IMR-90 (cell line): ENCODE results near the gene FAF1. TPM values are rescaled to one million over a fixed set of nuclear protein-coding genes. Genes with fewer than 3 reads are reported as not detected.

Source experiments
- ATAC-seq: fragments of 200-7000 bp; cut with Tn5 transposase; 2 replicates; pipeline ENCODE4 v1.9.1; 2020; ENCODE audit warnings: low read depth, mild to moderate bottlenecking, moderate library complexity
- BruUV-seq: library from RNA; stranded (reverse); fragments of 400-500 nt; replicated peaks from 2 replicates; lab custom pipeline; 2021; lab: Mats Ljungman, UMichigan
- CTCF ChIA-PET: fragments of 300-600 bp; formaldehyde crosslinking; extraction: SDS; loops from one replicate; lab custom pipeline; 2021; ENCODE audit warnings: antibody characterized with exemption; lab: Yijun Ruan, JAX
- POLR2A ChIA-PET: fragments of 300-600 bp; sonication (Branson Sonifier 250); formaldehyde crosslinking; loops from one replicate; lab custom pipeline; 2022; ENCODE audit warnings: antibody characterized with exemption; ENCODE audit not compliant: unreplicated experiment; lab: Charles Lee
- DNase-seq: peaks from one replicate; pipeline ENCODE4 v3.0.0; 2013
- H2AFZ ChIP-seq: replicated peaks from 2 replicates; pipeline ENCODE3; 2013; ENCODE audit warnings: low read length, mild to moderate bottlenecking; ENCODE audit not compliant: poor library complexity
- H2AK5ac ChIP-seq: 2 replicates; pipeline ENCODE4 v1.6.1; 2013; ENCODE audit warnings: low read depth, low read length, inconsistent platforms
- H2AK9ac ChIP-seq: replicated peaks from 2 replicates; pipeline ENCODE3; 2013; ENCODE audit warnings: mild to moderate bottlenecking, low read depth, low read length, moderate library complexity; ENCODE audit not compliant: poor library complexity
- H2BK120ac ChIP-seq: 2 replicates; pipeline ENCODE4 v1.6.1; 2013; ENCODE audit warnings: low read depth, low read length, inconsistent platforms
- H2BK15ac ChIP-seq: 3 replicates; pipeline ENCODE4 v1.6.1; 2013; ENCODE audit warnings: low read depth, low read length, inconsistent platforms
- H2BK20ac ChIP-seq: 2 replicates; pipeline ENCODE4 v1.6.1; 2013; ENCODE audit warnings: low read depth, mild to moderate bottlenecking, inconsistent platforms, low read length, moderate library complexity
- H2BK5ac ChIP-seq: 2 replicates; pipeline ENCODE4 v1.6.1; 2013; ENCODE audit warnings: mild to moderate bottlenecking, low read depth, low read length, inconsistent platforms; ENCODE audit not compliant: poor library complexity, severe bottlenecking
- H3K14ac ChIP-seq: replicated peaks from 2 replicates; pipeline ENCODE4 v1.6.1; 2013; ENCODE audit warnings: low read depth, low read length, inconsistent platforms
- H3K18ac ChIP-seq: 2 replicates; pipeline ENCODE4 v1.6.1; 2013; ENCODE audit warnings: low read depth, low read length, control low read depth
- H3K23ac ChIP-seq: 2 replicates; pipeline ENCODE4 v1.6.1; 2013; ENCODE audit warnings: low read depth, low read length, inconsistent platforms
- H3K27ac ChIP-seq: 2 replicates; pipeline ENCODE4 v1.5.1; 2013; ENCODE audit warnings: mild to moderate bottlenecking, control low read depth, low read length; ENCODE audit not compliant: insufficient read depth
- H3K27me3 ChIP-seq: 2 replicates; pipeline ENCODE4 v1.6.1; 2013; ENCODE audit warnings: low read length; ENCODE audit not compliant: control insufficient read depth, insufficient read depth
- H3K36me3 ChIP-seq: 2 replicates; pipeline ENCODE4 v1.6.1; 2013; ENCODE audit warnings: low read length, mixed read lengths; ENCODE audit not compliant: control insufficient read depth, insufficient read depth
- H3K4ac ChIP-seq: 2 replicates; pipeline ENCODE4 v1.6.1; 2013; ENCODE audit warnings: low read depth, low read length, inconsistent platforms
- H3K4me1 ChIP-seq: 2 replicates; pipeline ENCODE4 v1.6.1; 2013; ENCODE audit warnings: low read length, mixed read lengths; ENCODE audit not compliant: control insufficient read depth, insufficient read depth
- H3K4me2 ChIP-seq: 2 replicates; pipeline ENCODE4 v1.6.1; 2013; ENCODE audit warnings: low read depth, mild to moderate bottlenecking, control low read depth, low read length, moderate library complexity
- H3K4me3 ChIP-seq: 2 replicates; pipeline ENCODE4 v1.5.1; 2013; ENCODE audit warnings: low read depth, mild to moderate bottlenecking, control low read depth, low read length, moderate library complexity; ENCODE audit not compliant: insufficient read depth
- H3K56ac ChIP-seq: 2 replicates; pipeline ENCODE4 v1.6.1; 2013; ENCODE audit warnings: low read length, inconsistent platforms; ENCODE audit not compliant: insufficient read depth; ENCODE audit errors: extremely low read depth
- H3K79me1 ChIP-seq, 2 experiments: 2 replicates each; pipeline ENCODE4 v1.6.1; 2013; ENCODE audit warnings: low read length in 2 of 2, inconsistent platforms in 1 of 2, low read depth in 1 of 2
- H3K9ac ChIP-seq: 2 replicates; pipeline ENCODE4 v1.6.1; 2013; ENCODE audit warnings: low read depth, low read length, control low read depth
- H3K9me1 ChIP-seq: 2 replicates; pipeline ENCODE4 v1.6.1; 2013; ENCODE audit warnings: low read length, inconsistent platforms; ENCODE audit not compliant: insufficient read depth
- H3K9me3 ChIP-seq: 2 replicates; pipeline ENCODE4 v1.6.1; 2013; ENCODE audit warnings: low read length; ENCODE audit not compliant: control insufficient read depth, insufficient read depth
- H4K20me1 ChIP-seq: 2 replicates; pipeline ENCODE4 v1.6.1; 2013; ENCODE audit warnings: low read length, inconsistent platforms; ENCODE audit not compliant: insufficient read depth
- H4K5ac ChIP-seq: 2 replicates; pipeline ENCODE4 v1.6.1; 2013; ENCODE audit warnings: mild to moderate bottlenecking, low read depth, low read length, control low read depth
- H4K8ac ChIP-seq, 2 experiments: 2 replicates each; pipeline ENCODE4 v1.6.1; 2013; ENCODE audit warnings: low read depth in 2 of 2, low read length in 2 of 2, control low read depth in 1 of 2, inconsistent platforms in 1 of 2
- H4K91ac ChIP-seq: 2 replicates; pipeline ENCODE4 v1.6.1; 2013; ENCODE audit warnings: low read depth, low read length, inconsistent platforms; ENCODE audit not compliant: insufficient read depth
- BHLHE40 ChIP-seq: fragments of 150-350 bp; IDR thresholded peaks from 2 replicates; pipeline ENCODE4 v1.6.1; 2016; ENCODE audit warnings: mild to moderate bottlenecking, low read depth, low read length
- CEBPB ChIP-seq: IDR thresholded peaks from 2 replicates; pipeline ENCODE4 v1.6.1; 2012; ENCODE audit warnings: low read depth, low read length, improper control_type of control experiment
- CHD1 ChIP-seq: IDR thresholded peaks from 2 replicates; pipeline ENCODE4 v1.6.1; 2012; ENCODE audit warnings: low read depth, low read length, improper control_type of control experiment
- FOS ChIP-seq: fragments of 150-350 bp; IDR thresholded peaks from 2 replicates; pipeline ENCODE4 v1.6.1; 2016; ENCODE audit warnings: low read depth, low read length
- MAFK ChIP-seq: IDR thresholded peaks from 2 replicates; pipeline ENCODE4 v1.6.1; 2012; ENCODE audit warnings: low read depth, low read length, improper control_type of control experiment
- MAZ ChIP-seq: IDR thresholded peaks from 2 replicates; pipeline ENCODE4 v1.6.1; 2012; ENCODE audit warnings: low read depth, mild to moderate bottlenecking, low read length, improper control_type of control experiment, moderate library complexity, borderline replicate concordance
- MXI1 ChIP-seq: IDR thresholded peaks from 2 replicates; pipeline ENCODE4 v1.6.1; 2012; ENCODE audit warnings: low read depth, mild to moderate bottlenecking, low read length, moderate library complexity, borderline replicate concordance
- NFE2L2 ChIP-seq: fragments of 150-350 bp; IDR thresholded peaks from 2 replicates; pipeline ENCODE4 v1.6.1; 2016; ENCODE audit warnings: low read depth, mild to moderate bottlenecking, low read length
- POLR2A ChIP-seq: IDR thresholded peaks from 2 replicates; pipeline ENCODE4 v1.6.1; 2012; ENCODE audit warnings: mild to moderate bottlenecking, low read depth, low read length
- RAD21 ChIP-seq: IDR thresholded peaks from 2 replicates; pipeline ENCODE4 v1.6.1; 2012; ENCODE audit warnings: low read length, improper control_type of control experiment
- RCOR1 ChIP-seq: IDR thresholded peaks from 2 replicates; pipeline ENCODE4 v1.6.1; 2012; ENCODE audit warnings: mild to moderate bottlenecking, low read length, improper control_type of control experiment; ENCODE audit not compliant: insufficient replicate concordance
- RFX5 ChIP-seq: IDR thresholded peaks from 2 replicates; pipeline ENCODE4 v1.8.0; 2012; ENCODE audit warnings: low read depth, mild to moderate bottlenecking, low read length, moderate library complexity
- SMC3 ChIP-seq: fragments of 150-350 bp; IDR thresholded peaks from 2 replicates; pipeline ENCODE4 v1.6.1; 2016; ENCODE audit warnings: low read depth, mild to moderate bottlenecking, antibody characterized with exemption, low read length, moderate library complexity
- USF2 ChIP-seq: fragments of 150-350 bp; IDR thresholded peaks from 2 replicates; pipeline ENCODE4 v1.6.1; 2017; ENCODE audit warnings: mild to moderate bottlenecking, antibody characterized with exemption, low read length, low read depth
- WGBS, 2 experiments: methylation state at CpG; one replicate each; pipeline versions ENCODE4 v1.1.5 to v1.1.7; 2013; ENCODE audit warnings: missing lambda C conversion rate in 2 of 2; ENCODE audit not compliant: insufficient read length in 1 of 2; ENCODE audit errors: extremely low coverage in 2 of 2; 5-methylcytosine and 5-hydroxymethylcytosine counted together
- dilution Hi-C: fragments of 300-500 bp; cut with HindIII; formaldehyde crosslinking; loops from one replicate; pipeline ENCODE4 v1.14.3; 2018; ENCODE audit warnings: low sequenced_read_pairs; ENCODE audit not compliant: unreplicated experiment
- in situ Hi-C: fragments of 300-500 bp; cut with MboI; formaldehyde crosslinking; loops from 3 replicates; pipeline ENCODE4 v1.14.3; 2019; ENCODE audit warnings: low sequenced_read_pairs, inconsistent platforms, mixed read lengths
- intact Hi-C: fragments of 100-400 bp; cut with micrococcal nuclease; formaldehyde crosslinking; loops from 2 replicates; pipeline ENCODE4 v1.10.0; 2022
- polyA plus RNA-seq, 3 experiments: library from polyadenylated mRNA; depleted of rRNA; stranded (reverse); fragments of >200 nt; gene quantifications; 2 replicates each; pipeline ENCODE4 v1.2.3, GENCODE V29; 2012; ENCODE audit warnings: low replicate concordance in 1 of 3
- total RNA-seq: library from RNA; depleted of rRNA; stranded (reverse); fragments of >200 nt; gene quantifications from 2 replicates; pipeline ENCODE4 v1.2.3, GENCODE V29; 2012
- TF ChIP-seq, protein P1 (sequence below): fragments of 150-350 bp; IDR thresholded peaks from 2 replicates; pipeline ENCODE4 v1.6.1; 2016; ENCODE audit warnings: low read depth, mild to moderate bottlenecking, low read length, moderate library complexity, borderline replicate concordance
- TF ChIP-seq, protein P2 (sequence below): conservative IDR thresholded peaks from 2 replicates; pipeline ENCODE4 v1.5.1; 2012; ENCODE audit warnings: mild to moderate bottlenecking, low read depth, low read length, improper control_type of control experiment

Gene FAF1
- total and polyA plus RNA-seq, 2 of the 4 experiments (the other 2 are of a cell fraction) = 18.8 to 72.9 TPM

DNA sequence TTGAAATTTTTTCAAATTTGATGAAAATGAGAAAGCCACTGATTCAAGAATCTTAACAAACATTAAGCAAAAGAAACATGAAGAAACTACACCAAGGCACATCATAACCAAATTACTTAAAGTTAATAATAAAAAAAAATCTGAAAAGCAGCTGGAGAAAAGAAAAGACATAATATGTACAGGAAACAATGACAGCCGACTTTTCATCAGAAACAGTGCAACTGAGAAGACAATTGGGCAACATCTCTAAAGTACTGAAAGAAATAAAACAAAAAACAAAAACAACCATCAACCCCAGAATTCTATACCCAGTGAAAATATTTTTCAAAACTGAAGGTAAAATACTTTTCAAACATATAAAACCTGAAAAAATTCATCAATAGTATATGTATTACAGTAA, 463.1 kb downstream of the FAF1 start:
- no peaks in the 10 kb centered on the region for H3K79me1 ChIP-seq
- no peak overlapping the region for H3K9ac ChIP-seq
- H3K27ac ChIP-seq = no peak overlapping the region
- H3K36me3 ChIP-seq = no peaks in the 10 kb centered on the region; the same call in 1 of the 2 replicates
- 0 out of 2 replicates have a peak, but pooled peaks cover 1% of the 10 kb centered on the region for H3K9me3 ChIP-seq
- no peak overlapping the region for H3K23ac ChIP-seq
- H2AFZ ChIP-seq = no peak overlapping the region
- no peak overlapping the region for H2BK20ac ChIP-seq
- H2BK15ac ChIP-seq = no peak overlapping the region
- intact Hi-C loops (no loop called here), in situ Hi-C loops (no loop called here), dilution Hi-C loops (no loop called here)
- H3K4ac ChIP-seq = no peak overlapping the region
- no peak overlapping the region for H3K18ac ChIP-seq
- no peak for DNase-seq
- no peak overlapping the region for H2BK120ac ChIP-seq
- H3K14ac ChIP-seq = no peak overlapping the region
- H2AK9ac ChIP-seq = no peak overlapping the region
- no peaks in the 10 kb centered on the region for H3K4me1 ChIP-seq
- no TSS peak for BruUV-seq
- H4K5ac ChIP-seq = no peak overlapping the region
- H3K56ac ChIP-seq = no peak overlapping the region
- H4K8ac ChIP-seq = no peak overlapping the region
- TF ChIP-seq RCOR1 = no peak
- no peak for TF ChIP-seq USF2
- TF ChIP-seq BHLHE40 = no peak
- no peak for TF ChIP-seq MAZ
- TF ChIP-seq NFE2L2 = no peak
- no peak for TF ChIP-seq POLR2A
- no peak for TF ChIP-seq RFX5
- TF ChIP-seq, protein P1, sequence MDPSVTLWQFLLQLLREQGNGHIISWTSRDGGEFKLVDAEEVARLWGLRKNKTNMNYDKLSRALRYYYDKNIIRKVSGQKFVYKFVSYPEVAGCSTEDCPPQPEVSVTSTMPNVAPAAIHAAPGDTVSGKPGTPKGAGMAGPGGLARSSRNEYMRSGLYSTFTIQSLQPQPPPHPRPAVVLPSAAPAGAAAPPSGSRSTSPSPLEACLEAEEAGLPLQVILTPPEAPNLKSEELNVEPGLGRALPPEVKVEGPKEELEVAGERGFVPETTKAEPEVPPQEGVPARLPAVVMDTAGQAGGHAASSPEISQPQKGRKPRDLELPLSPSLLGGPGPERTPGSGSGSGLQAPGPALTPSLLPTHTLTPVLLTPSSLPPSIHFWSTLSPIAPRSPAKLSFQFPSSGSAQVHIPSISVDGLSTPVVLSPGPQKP = no peak
- no peak for TF ChIP-seq RAD21
- TF ChIP-seq CHD1 = no peak
- TF ChIP-seq, protein P2, sequence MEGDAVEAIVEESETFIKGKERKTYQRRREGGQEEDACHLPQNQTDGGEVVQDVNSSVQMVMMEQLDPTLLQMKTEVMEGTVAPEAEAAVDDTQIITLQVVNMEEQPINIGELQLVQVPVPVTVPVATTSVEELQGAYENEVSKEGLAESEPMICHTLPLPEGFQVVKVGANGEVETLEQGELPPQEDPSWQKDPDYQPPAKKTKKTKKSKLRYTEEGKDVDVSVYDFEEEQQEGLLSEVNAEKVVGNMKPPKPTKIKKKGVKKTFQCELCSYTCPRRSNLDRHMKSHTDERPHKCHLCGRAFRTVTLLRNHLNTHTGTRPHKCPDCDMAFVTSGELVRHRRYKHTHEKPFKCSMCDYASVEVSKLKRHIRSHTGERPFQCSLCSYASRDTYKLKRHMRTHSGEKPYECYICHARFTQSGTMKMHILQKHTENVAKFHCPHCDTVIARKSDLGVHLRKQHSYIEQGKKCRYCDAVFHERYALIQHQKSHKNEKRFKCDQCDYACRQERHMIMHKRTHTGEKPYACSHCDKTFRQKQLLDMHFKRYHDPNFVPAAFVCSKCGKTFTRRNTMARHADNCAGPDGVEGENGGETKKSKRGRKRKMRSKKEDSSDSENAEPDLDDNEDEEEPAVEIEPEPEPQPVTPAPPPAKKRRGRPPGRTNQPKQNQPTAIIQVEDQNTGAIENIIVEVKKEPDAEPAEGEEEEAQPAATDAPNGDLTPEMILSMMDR = no peak
- no peak for TF ChIP-seq MXI1
- no peak for TF ChIP-seq CEBPB
- no peak for TF ChIP-seq FOS
- no peak for TF ChIP-seq MAFK
- no peak for TF ChIP-seq SMC3
- H3K4me2 ChIP-seq = no peak overlapping the region
- ChIA-PET POLR2A (no interaction called here), CTCF (no interaction called here)
- no peak overlapping the region for H2BK5ac ChIP-seq
- H2AK5ac ChIP-seq = no peak overlapping the region
- H3K27me3 ChIP-seq = no peaks in the 10 kb centered on the region
- H3K4me3 ChIP-seq = no peak overlapping the region
- H4K20me1 ChIP-seq = no peaks in the 10 kb centered on the region
- WGBS, 2 experiments = no CpG with 5 or more reads among the region's 1 CpG
- no peak overlapping the region for H4K91ac ChIP-seq
- H3K9me1 ChIP-seq = no peaks in the 10 kb centered on the region
- ATAC-seq = no peak
